ENCODE data around the gene UBA1.

- TF ChIP-seq YY1 (IDR thresholded peaks at IDR 0.05; ENCODE audit: insufficient read depth, insufficient read length) (no peak), ZNF274 (IDR thresholded peaks at IDR 0.05; ENCODE audit: low read depth, low read length) (no peak), SUZ12 (IDR thresholded peaks at IDR 0.05; ENCODE audit: extremely low read depth, insufficient read depth, insufficient read length) (no peak)
Measured at GRCh38 chrX:47247206-47247998, 53.8 kb downstream of the UBA1 start.

Measured in NT2/D1 (cell line).